Fibroblast of lung (primary cell): ENCODE data around the gene PAX2.

Experiments
- EZH2 ChIP-seq: IDR thresholded peaks from 2 replicates; pipeline ENCODE4 v1.5.1; 2012; ENCODE audit warnings: low read length, control low read depth, mild to moderate bottlenecking; ENCODE audit errors: missing control alignments
- TF ChIP-seq, protein P1 (sequence below), 2 donors: IDR thresholded peaks in 1 of 2; conservative IDR thresholded peaks in 1 of 2; 1 replicate in 1 of 2; 2 replicates in 1 of 2; pipeline ENCODE4 v1.5.1; 2011 to 2012; ENCODE audit warnings: low read length in 2 of 2, control low read depth in 1 of 2, inconsistent platforms in 1 of 2, low read depth in 1 of 2, mild to moderate bottlenecking in 1 of 2

DNA sequence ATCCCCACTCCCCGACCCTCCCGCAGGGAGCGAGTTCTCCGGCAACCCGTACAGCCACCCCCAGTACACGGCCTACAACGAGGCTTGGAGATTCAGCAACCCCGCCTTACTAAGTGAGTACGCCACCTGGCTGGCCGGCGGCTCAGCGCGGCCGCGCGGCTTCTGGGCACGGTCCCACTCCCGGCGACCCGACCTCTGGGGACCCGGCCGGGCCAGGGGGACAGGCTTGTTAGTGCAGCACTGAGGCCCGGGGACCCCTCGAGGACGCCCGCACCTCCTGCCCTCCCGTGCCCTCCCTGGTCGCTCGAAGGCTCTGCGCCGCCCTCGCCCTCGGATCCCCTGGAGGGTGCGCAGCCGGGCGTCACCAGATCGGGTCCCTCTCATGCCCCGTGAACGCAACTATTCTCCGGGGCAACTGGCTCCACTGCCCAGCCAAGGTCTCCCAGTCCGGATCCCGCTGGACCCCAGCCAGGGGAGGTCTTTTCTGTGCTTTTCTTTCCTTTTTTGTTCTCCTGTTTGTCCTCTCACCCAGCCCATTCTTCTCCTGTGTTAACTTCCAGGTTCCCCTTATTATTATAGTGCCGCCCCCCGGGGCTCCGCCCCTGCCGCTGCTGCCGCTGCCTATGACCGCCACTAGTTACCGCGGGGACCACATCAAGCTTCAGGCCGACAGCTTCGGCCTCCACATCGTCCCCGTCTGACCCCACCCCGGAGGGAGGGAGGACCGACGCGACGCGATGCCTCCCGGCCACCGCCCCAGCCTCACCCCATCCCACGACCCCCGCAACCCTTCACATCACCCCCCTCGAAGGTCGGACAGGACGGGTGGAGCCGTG, 81.8 kb downstream of the PAX2 start:
- peak; percentile 98 for TF ChIP-seq EZH2
- TF ChIP-seq, protein P1, sequence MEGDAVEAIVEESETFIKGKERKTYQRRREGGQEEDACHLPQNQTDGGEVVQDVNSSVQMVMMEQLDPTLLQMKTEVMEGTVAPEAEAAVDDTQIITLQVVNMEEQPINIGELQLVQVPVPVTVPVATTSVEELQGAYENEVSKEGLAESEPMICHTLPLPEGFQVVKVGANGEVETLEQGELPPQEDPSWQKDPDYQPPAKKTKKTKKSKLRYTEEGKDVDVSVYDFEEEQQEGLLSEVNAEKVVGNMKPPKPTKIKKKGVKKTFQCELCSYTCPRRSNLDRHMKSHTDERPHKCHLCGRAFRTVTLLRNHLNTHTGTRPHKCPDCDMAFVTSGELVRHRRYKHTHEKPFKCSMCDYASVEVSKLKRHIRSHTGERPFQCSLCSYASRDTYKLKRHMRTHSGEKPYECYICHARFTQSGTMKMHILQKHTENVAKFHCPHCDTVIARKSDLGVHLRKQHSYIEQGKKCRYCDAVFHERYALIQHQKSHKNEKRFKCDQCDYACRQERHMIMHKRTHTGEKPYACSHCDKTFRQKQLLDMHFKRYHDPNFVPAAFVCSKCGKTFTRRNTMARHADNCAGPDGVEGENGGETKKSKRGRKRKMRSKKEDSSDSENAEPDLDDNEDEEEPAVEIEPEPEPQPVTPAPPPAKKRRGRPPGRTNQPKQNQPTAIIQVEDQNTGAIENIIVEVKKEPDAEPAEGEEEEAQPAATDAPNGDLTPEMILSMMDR (conservative IDR thresholded peaks at IDR 0.05 in 1 of 2, IDR thresholded peaks at IDR 0.05 in 1 of 2; ENCODE audit: low read depth in 1 of 2, low read length in 2 of 2) = peak in 1 of 2 donors; percentile 15
